ENCODE results near the gene TOPBP1.

The TOPBP1 gene

DNA sequence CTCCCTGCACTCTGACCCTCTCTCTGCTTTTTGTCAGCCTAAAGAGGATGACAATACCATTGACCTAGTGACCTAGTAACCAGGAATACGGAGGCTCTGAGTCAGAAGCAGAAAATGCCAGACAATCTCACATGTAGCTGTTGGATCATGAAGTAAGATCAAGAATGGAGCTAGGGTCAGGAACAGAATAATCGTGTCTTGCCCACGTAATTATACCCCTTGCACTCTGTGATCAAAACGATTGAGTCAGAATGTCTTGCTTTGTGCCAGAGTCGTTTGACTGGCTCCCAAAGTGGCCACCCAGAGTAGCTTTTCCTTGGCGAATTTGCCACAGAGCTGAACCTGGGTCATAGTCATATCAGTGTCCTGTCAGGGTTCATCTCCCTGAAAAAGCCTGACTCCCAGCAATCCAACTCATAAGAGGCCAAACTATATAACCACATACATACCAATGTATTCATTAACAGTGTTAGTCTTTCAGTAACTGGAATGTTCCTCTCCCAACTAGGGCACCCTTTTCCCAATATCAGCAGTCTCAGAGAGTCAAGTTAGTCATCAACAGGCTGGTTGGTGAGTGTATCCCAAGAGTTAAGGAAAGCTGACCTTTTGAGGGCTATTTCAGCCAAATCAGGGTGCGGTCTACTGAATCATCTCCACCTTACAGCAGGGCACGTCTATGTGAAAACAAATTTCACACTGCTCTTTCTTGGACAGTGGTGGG, 93.3 kb downstream of the TOPBP1 start:
- H3K4me2 ChIP-seq (ENCODE audit: insufficient read depth, low read length) = no peak overlapping the region
- H2AFZ ChIP-seq (ENCODE audit: low read depth, low read length) = no peak overlapping the region
- H3K27me3 ChIP-seq (ENCODE audit: insufficient read depth, low read length, poor library complexity) = no peaks in the 10 kb centered on the region
- no peaks in the 10 kb centered on the region for H3K9me3 ChIP-seq (ENCODE audit: insufficient read depth, low read length, severe bottlenecking)
- ATAC-seq (ENCODE audit: insufficient read depth, low read depth) (no peak), DNase-seq (no peak)
- TF ChIP-seq, protein P1, sequence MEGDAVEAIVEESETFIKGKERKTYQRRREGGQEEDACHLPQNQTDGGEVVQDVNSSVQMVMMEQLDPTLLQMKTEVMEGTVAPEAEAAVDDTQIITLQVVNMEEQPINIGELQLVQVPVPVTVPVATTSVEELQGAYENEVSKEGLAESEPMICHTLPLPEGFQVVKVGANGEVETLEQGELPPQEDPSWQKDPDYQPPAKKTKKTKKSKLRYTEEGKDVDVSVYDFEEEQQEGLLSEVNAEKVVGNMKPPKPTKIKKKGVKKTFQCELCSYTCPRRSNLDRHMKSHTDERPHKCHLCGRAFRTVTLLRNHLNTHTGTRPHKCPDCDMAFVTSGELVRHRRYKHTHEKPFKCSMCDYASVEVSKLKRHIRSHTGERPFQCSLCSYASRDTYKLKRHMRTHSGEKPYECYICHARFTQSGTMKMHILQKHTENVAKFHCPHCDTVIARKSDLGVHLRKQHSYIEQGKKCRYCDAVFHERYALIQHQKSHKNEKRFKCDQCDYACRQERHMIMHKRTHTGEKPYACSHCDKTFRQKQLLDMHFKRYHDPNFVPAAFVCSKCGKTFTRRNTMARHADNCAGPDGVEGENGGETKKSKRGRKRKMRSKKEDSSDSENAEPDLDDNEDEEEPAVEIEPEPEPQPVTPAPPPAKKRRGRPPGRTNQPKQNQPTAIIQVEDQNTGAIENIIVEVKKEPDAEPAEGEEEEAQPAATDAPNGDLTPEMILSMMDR (IDR thresholded peaks at IDR 0.05; ENCODE audit: borderline replicate concordance, extremely low read depth, low read length, poor library complexity, severe bottlenecking) = no peak
- no peak for TF ChIP-seq EZH2 (IDR thresholded peaks at IDR 0.05; ENCODE audit: borderline replicate concordance, low read depth, low read length, severe bottlenecking)
- no peaks in the 10 kb centered on the region for H3K79me2 ChIP-seq (ENCODE audit: insufficient read depth, low read length)
- no peak overlapping the region for H3K9ac ChIP-seq (ENCODE audit: low read depth, low read length)
- H3K27ac ChIP-seq (ENCODE audit: low read length) = no peak overlapping the region
- H3K4me1 ChIP-seq (ENCODE audit: insufficient read depth, low read length) = peaks cover 13% of the 10 kb centered on the region
- H3K4me3 ChIP-seq (ENCODE audit: low read depth in 1 of 2, low read length in 2 of 2) = no peak overlapping the region
- H4K20me1 ChIP-seq (ENCODE audit: insufficient read depth, low read length) = no peaks in the 10 kb centered on the region
- H3K36me3 ChIP-seq (ENCODE audit: insufficient read depth, low read length) = no peaks in the 10 kb centered on the region

DNA sequence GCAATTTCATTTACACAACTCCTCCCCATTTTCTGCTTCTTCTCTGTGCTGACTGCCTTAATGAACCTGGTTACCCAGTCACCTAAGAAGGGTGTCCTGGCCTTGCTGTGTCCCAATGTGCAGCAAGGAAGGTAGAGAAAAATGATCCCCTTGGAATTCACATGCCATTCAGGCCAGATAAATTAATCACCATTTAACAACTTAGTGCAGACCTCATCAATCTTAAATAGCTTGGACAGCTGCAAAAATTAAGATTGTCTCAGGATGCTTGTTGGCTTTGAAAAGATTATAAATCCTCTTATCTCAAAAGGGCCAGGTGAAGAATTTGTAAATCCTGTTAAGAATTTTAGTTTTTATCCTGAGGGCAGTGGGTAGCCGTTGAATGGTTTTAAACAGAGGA, 97.9 kb downstream of the TOPBP1 start:
- no peak overlapping the region for H3K9ac ChIP-seq (ENCODE audit: low read depth, low read length)
- ATAC-seq (ENCODE audit: insufficient read depth, low read depth) (no peak), DNase-seq (no peak)
- H3K79me2 ChIP-seq (ENCODE audit: insufficient read depth, low read length) = no peaks in the 10 kb centered on the region
- H2AFZ ChIP-seq (ENCODE audit: low read depth, low read length) = no peak overlapping the region
- H3K9me3 ChIP-seq (ENCODE audit: insufficient read depth, low read length, severe bottlenecking) = no peaks in the 10 kb centered on the region
- H3K4me3 ChIP-seq (ENCODE audit: low read depth in 1 of 2, low read length in 2 of 2) = no peak overlapping the region
- no peaks in the 10 kb centered on the region for H3K27me3 ChIP-seq (ENCODE audit: insufficient read depth, low read length, poor library complexity)
- H4K20me1 ChIP-seq (ENCODE audit: insufficient read depth, low read length) = no peaks in the 10 kb centered on the region
- TF ChIP-seq EZH2 (IDR thresholded peaks at IDR 0.05; ENCODE audit: borderline replicate concordance, low read depth, low read length, severe bottlenecking) = no peak
- TF ChIP-seq, protein P1 (IDR thresholded peaks at IDR 0.05; ENCODE audit: borderline replicate concordance, extremely low read depth, low read length, poor library complexity, severe bottlenecking) = no peak
- no peak overlapping the region for H3K27ac ChIP-seq (ENCODE audit: low read length)
- no peaks in the 10 kb centered on the region for H3K36me3 ChIP-seq (ENCODE audit: insufficient read depth, low read length)
- H3K4me1 ChIP-seq (ENCODE audit: insufficient read depth, low read length) = no peaks in the 10 kb centered on the region
- H3K4me2 ChIP-seq (ENCODE audit: insufficient read depth, low read length) = no peak overlapping the region

DNA sequence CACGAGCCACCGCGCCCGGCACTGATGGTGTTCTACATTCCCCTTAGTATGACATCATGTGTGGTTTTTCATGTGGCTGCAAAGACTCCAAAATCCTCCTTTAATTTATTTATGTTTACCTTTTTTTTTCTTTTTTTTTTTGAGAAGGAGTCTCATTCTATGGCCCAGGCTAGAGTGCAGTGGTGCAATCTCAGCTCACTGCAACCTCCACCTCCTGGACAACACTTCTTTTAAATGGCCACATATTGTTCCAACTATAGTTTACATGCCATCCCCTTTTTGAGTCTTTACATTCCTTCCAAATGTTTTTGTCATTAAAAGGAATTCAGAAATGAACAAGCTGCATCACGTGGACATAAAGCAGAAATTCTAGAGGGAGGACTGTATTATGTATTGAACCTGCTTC, 98.6 kb downstream of the TOPBP1 start:
- no peaks in the 10 kb centered on the region for H3K9me3 ChIP-seq (ENCODE audit: insufficient read depth, low read length, severe bottlenecking)
- no peak for TF ChIP-seq EZH2 (IDR thresholded peaks at IDR 0.05; ENCODE audit: borderline replicate concordance, low read depth, low read length, severe bottlenecking)
- TF ChIP-seq, protein P1 (IDR thresholded peaks at IDR 0.05; ENCODE audit: borderline replicate concordance, extremely low read depth, low read length, poor library complexity, severe bottlenecking) = no peak
- DNase-seq (no peak), ATAC-seq (ENCODE audit: insufficient read depth, low read depth) (no peak)
- H3K4me3 ChIP-seq (ENCODE audit: low read depth in 1 of 2, low read length in 2 of 2) = no peak overlapping the region
- H3K4me2 ChIP-seq (ENCODE audit: insufficient read depth, low read length) = no peak overlapping the region
- no peaks in the 10 kb centered on the region for H3K36me3 ChIP-seq (ENCODE audit: insufficient read depth, low read length)
- no peaks in the 10 kb centered on the region for H3K79me2 ChIP-seq (ENCODE audit: insufficient read depth, low read length)
- H3K27ac ChIP-seq (ENCODE audit: low read length) = no peak overlapping the region
- no peaks in the 10 kb centered on the region for H3K4me1 ChIP-seq (ENCODE audit: insufficient read depth, low read length)
- H3K9ac ChIP-seq (ENCODE audit: low read depth, low read length) = no peak overlapping the region
- H3K27me3 ChIP-seq (ENCODE audit: insufficient read depth, low read length, poor library complexity) = no peaks in the 10 kb centered on the region
- H4K20me1 ChIP-seq (ENCODE audit: insufficient read depth, low read length) = no peaks in the 10 kb centered on the region
- no peak overlapping the region for H2AFZ ChIP-seq (ENCODE audit: low read depth, low read length)

Measured in DND-41 (cell line).